Activated CD4-positive, alpha-beta T cell treated with anti-CD3 and anti-CD28 coated beads, Interleukin-2, amount 10 ng/mL, durations not matched to agents 24 days and 14 days (primary cell): ENCODE results near the gene CHD9NB. TPM values are rescaled to one million over a fixed set of nuclear protein-coding genes. Genes with fewer than 3 reads are reported as not detected.

Experiments
- DNase-seq: peaks from one replicate; pipeline ENCODE4 v3.0.0; 2022
- H3K27ac Mint-ChIP-seq: one replicate; pipeline ENCODE4 v1.8.0; 2022; ENCODE audit warnings: mild to moderate bottlenecking, mixed read lengths
- H3K27me3 Mint-ChIP-seq: one replicate; pipeline ENCODE4 v1.8.0; 2022; ENCODE audit warnings: mixed read lengths
- H3K36me3 Mint-ChIP-seq: one replicate; pipeline ENCODE4 v1.8.0; 2022; ENCODE audit warnings: low read depth, mild to moderate bottlenecking, mixed read lengths
- H3K4me1 Mint-ChIP-seq: one replicate; pipeline ENCODE4 v1.8.0; 2021; ENCODE audit warnings: mixed read lengths
- H3K4me3 Mint-ChIP-seq: one replicate; pipeline ENCODE4 v1.8.0; 2022; ENCODE audit warnings: mild to moderate bottlenecking, moderate library complexity, mixed read lengths
- H3K9me3 Mint-ChIP-seq: one replicate; pipeline ENCODE4 v1.8.0; 2021; ENCODE audit warnings: mixed read lengths
- intact Hi-C: fragments of 100-400 bp; cut with micrococcal nuclease; formaldehyde crosslinking; loops from one replicate; pipeline ENCODE4 v1.15.1; 2023
- total RNA-seq: library from RNA; stranded (reverse); gene quantifications from 2 replicates; pipeline ENCODE4 v1.2.3, GENCODE V29; 2022

Gene CHD9NB
- total RNA-seq, 1 donor from 2014 or later, result 0.16 TPM

DNA sequence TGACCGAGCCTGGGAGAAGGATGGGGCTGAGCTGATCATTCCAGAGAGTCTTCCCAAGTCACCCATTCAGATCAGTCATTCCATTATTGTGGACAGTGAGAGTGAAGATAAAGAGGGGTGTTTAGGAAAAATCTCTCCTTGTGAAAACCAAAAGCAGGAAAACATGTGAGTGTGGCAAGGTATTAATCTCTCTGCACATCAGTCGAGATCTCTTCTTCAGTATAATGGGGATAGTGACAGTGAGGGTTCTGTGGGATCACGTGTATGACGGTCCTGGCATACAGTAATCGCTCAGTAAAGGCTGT, 37.5 kb upstream of the CHD9NB start:
- Mint-ChIP-seq H3K4me3 (no peak overlapping the region), H3K27ac (no peak overlapping the region), H3K36me3 (peaks cover 2% of the 10 kb centered on the region), H3K4me1 (peaks cover 34% of the 10 kb centered on the region), H3K27me3 (no peaks in the 10 kb centered on the region), H3K9me3 (no peaks in the 10 kb centered on the region)
- intact Hi-C loops, result no loop called here
- no peak for DNase-seq

DNA sequence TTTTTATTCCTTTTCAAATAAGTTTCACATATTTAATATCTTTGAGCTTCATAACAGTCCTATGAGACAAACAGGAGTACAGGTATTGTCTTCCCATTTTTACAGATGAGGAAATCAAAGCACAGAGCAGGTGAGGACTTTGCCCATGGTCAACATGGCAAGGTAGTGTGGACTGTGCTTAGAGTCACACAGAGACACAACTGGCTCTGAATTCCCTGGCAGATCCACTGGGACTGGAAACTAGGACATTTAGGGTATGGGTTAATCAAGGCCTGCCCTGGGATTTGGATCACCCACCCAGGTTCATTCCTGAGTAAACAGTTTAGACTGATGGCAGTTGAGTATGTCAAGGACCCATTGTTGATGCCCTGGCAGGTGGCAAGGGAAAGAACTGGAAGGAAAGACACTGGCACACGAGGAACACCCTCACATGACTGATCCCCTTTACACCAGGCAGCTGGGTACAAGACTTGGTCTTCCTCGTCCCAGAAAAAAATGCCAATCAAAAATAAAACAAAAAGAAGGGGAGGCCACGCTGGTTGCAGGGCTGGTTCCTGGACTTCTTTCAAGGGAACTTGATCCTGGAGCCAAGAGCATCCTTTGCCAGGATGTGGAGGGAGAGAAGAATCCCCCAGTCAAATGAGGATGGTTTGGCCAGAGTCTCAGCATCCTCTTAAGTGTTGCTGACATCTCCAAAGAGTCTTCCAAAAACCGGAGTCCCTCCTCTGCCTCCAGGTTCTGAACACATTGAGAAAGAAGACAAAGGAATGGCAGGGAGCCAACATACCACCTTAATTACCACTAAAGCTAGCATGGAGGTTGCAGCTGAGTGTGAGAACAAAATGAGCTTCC, 37.0 kb upstream of the CHD9NB start:
- Mint-ChIP-seq H3K27me3 (no peaks in the 10 kb centered on the region), H3K36me3 (peaks cover 2% of the 10 kb centered on the region), H3K4me1 (peaks cover 31% of the 10 kb centered on the region), H3K4me3 (no peak overlapping the region), H3K9me3 (no peaks in the 10 kb centered on the region), H3K27ac (no peak overlapping the region)
- DNase-seq, result no peak
- intact Hi-C loops, result no loop called here

GRCh38 chr16:53087101-53087500, 34.4 kb upstream of the CHD9NB start:
- H3K36me3 Mint-ChIP-seq, result peaks cover 2% of the 10 kb centered on the region

GRCh38 chr16:53085931-53086421, 33.3 kb upstream of the CHD9NB start:
- intact Hi-C loops, result no loop called here
- Mint-ChIP-seq H3K9me3 (no peaks in the 10 kb centered on the region), H3K4me3 (no peak overlapping the region), H3K27ac (no peak overlapping the region), H3K36me3 (peaks cover 2% of the 10 kb centered on the region), H3K27me3 (no peaks in the 10 kb centered on the region), H3K4me1 (peaks cover 16% of the 10 kb centered on the region)
- no peak for DNase-seq

More at GRCh38 chr16:53087101-53087500, 34.4 kb upstream of the CHD9NB start:
- intact Hi-C loops, result no loop called here
- Mint-ChIP-seq H3K27ac (no peak overlapping the region), H3K27me3 (no peaks in the 10 kb centered on the region), H3K4me1 (peaks cover 24% of the 10 kb centered on the region), H3K9me3 (no peaks in the 10 kb centered on the region), H3K4me3 (no peak overlapping the region)
- no peak for DNase-seq

DNA sequence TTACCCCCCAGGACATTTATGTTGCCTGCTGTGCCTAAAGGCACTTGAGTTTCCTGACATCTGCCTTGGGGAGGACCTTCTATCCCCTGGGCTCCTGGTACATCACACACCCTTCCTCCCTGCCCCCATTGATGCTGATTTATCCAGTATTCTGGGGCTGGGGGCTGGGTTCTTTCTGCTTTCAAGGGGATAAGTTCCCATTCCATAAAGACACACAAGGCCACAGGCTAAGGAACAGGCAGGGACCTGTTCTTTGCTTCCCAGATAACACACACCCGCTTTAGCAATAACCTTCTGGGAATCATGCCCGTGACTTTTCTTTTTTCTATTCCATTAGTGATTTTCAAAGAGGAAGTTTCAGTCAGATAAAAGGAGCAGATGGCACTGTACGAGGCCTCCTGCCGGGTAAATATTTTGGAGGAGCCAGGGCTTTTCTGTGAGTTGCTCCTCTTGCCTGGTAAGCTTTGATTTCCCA, 32.7 kb upstream of the CHD9NB start:
- Mint-ChIP-seq H3K4me1 (peaks cover 14% of the 10 kb centered on the region), H3K4me3 (no peak overlapping the region), H3K27me3 (no peaks in the 10 kb centered on the region), H3K36me3 (peaks cover 2% of the 10 kb centered on the region), H3K27ac (no peak overlapping the region), H3K9me3 (no peaks in the 10 kb centered on the region)
- DNase-seq, result no peak
- intact Hi-C loops, result no loop called here

DNA sequence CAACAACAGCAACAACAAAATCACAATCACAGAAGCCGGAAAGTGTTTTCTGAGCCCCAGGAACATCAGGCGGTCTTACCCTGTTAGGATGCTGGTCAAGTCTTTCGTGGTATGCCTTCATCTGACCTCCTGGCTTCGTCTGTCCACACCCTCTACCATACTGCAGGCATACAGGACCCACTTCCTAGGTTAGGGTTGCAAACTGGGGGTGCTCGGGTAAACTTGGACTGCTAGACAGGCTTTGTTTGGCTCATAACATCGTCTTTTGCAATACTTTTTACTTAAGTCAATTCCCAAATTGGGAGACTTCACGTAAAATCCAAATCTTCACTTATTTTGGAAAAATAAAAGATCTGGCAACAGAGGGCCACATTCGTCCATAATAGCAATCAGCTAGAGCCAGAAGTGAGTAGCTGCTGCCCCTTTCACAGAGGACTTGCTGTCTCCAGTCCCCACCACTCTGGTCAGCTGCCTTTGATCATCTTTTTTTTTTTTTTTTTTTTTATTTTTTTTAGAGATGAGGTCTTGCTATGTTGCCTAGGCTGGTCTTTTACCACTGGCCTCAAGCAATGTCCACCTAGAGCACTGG, 32.1 kb upstream of the CHD9NB start:
- no peak for DNase-seq
- intact Hi-C loops, result no loop called here
- H3K9me3 Mint-ChIP-seq, result no peaks in the 10 kb centered on the region

DNA sequence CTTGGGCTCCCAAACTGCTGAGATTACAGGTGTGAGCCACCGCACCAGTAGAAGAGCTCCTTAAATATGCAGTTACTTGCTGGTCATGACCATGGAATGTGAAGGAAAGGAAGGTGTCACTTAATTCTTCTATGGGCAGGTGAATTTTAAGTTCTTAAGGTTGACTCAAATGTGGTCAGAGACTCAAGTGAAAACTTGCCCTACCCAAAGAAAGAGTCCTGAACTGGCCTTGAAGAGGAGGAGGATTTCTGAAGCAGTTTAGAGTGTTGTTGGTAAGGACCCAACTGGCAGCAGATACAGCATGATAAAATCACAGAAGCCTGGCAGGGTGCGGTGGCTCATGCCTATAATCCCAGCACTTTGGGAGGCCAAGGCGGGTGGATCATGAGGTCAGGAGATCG, 31.4 kb upstream of the CHD9NB start:
- DNase-seq, result no peak
- H3K27ac Mint-ChIP-seq, result no peak overlapping the region
- H3K4me1 Mint-ChIP-seq, result peaks cover 11% of the 10 kb centered on the region
- no peak overlapping the region for H3K4me3 Mint-ChIP-seq
- intact Hi-C loops, result no loop called here
- H3K27me3 Mint-ChIP-seq, result no peaks in the 10 kb centered on the region
- no peaks in the 10 kb centered on the region for H3K36me3 Mint-ChIP-seq
- no peaks in the 10 kb centered on the region for H3K9me3 Mint-ChIP-seq

More for the DNA sequence above, 32.1 kb upstream of the CHD9NB start:
- Mint-ChIP-seq H3K36me3 (no peaks in the 10 kb centered on the region), H3K4me3 (no peak overlapping the region), H3K27me3 (no peaks in the 10 kb centered on the region), H3K4me1 (peaks cover 11% of the 10 kb centered on the region), H3K27ac (no peak overlapping the region)

- no peaks in the 10 kb centered on the region for H3K36me3 Mint-ChIP-seq
- H3K27me3 Mint-ChIP-seq, result no peaks in the 10 kb centered on the region
- H3K4me1 Mint-ChIP-seq, result peaks cover 11% of the 10 kb centered on the region
- no peak for DNase-seq
- H3K27ac Mint-ChIP-seq, result no peak overlapping the region
- H3K4me3 Mint-ChIP-seq, result no peak overlapping the region
- no peaks in the 10 kb centered on the region for H3K9me3 Mint-ChIP-seq
- intact Hi-C loops, result no loop called here
These were observed 30.4 kb upstream of the CHD9NB start for GRCh38 chr16:53083119-53083518.

DNA sequence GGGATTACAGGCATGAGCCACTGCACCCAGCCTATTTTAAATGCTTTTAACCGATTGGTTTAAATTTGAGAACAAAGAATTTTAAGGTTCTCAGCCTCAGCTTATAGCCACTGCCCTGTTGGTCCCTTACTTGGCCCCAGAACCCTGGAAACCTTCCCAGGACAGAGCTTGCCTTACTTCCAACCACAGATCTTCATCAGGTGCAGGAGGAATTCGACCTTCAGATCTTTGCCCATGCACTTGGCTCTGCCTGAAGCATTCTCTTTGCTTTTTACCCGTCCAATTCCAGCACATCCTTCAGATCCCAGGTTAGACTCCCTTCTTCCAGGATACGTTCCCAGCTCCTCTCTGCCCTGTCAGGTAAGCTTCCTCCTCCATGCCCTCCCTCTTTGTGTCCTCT, 29.8 kb upstream of the CHD9NB start:
- no peaks in the 10 kb centered on the region for H3K36me3 Mint-ChIP-seq
- no peak overlapping the region for H3K4me3 Mint-ChIP-seq
- intact Hi-C loops, result no loop called here
- H3K27ac Mint-ChIP-seq, result no peak overlapping the region
- no peak for DNase-seq
- H3K4me1 Mint-ChIP-seq, result peaks cover 11% of the 10 kb centered on the region
- H3K9me3 Mint-ChIP-seq, result no peaks in the 10 kb centered on the region
- no peaks in the 10 kb centered on the region for H3K27me3 Mint-ChIP-seq

DNA sequence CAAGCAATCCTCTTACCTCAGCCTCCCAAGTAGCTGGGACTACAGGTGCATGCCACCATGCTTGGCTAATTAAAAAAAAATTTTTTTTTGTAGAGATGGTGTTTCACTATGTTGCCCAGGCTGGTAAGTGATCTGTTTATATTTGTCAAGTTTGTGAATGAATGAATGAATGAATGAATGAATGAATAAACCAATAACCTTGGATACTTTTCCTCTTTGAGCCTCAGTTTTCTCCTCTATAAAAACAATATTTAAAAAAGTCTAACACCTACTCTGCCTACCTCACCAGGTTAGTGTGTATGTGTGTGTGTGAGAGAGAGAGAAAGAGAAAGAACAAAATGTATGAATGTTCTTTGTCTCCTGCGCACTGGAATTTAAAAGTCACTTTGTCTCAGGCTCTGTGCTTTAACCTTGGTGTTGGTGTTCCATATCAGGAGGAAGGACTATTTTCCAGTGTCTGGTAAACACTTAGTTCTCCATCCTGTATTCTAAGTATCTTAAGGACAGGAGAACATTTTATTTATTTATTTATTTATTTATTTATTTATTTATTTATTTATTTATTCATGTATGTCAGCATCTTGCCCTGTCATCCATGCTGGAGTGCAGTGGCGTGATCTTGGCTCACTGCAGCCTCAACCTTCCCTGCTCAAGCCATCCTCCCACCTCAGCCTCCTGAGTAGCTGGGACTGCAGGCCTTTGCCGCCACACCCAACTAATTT, 29.1 kb upstream of the CHD9NB start:
- Mint-ChIP-seq H3K4me3 (no peak overlapping the region), H3K36me3 (no peaks in the 10 kb centered on the region), H3K27me3 (no peaks in the 10 kb centered on the region), H3K27ac (no peak overlapping the region), H3K9me3 (no peaks in the 10 kb centered on the region), H3K4me1 (peaks cover 11% of the 10 kb centered on the region)
- intact Hi-C loops, result no loop called here
- no peak for DNase-seq

GRCh38 chr16:53081032-53081424, 28.3 kb upstream of the CHD9NB start:
- Mint-ChIP-seq H3K36me3 (no peaks in the 10 kb centered on the region), H3K4me1 (peaks cover 11% of the 10 kb centered on the region), H3K27ac (no peak overlapping the region), H3K9me3 (no peaks in the 10 kb centered on the region), H3K4me3 (no peak overlapping the region), H3K27me3 (no peaks in the 10 kb centered on the region)
- DNase-seq, result no peak
- intact Hi-C loops, result no loop called here

- Mint-ChIP-seq H3K27me3 (no peaks in the 10 kb centered on the region), H3K27ac (no peak overlapping the region), H3K36me3 (no peaks in the 10 kb centered on the region), H3K9me3 (no peaks in the 10 kb centered on the region), H3K4me1 (peaks cover 9% of the 10 kb centered on the region), H3K4me3 (no peak overlapping the region)
- intact Hi-C loops, result no loop called here
- DNase-seq, result no peak
These were observed 27.8 kb upstream of the CHD9NB start for GRCh38 chr16:53080345-53081031.

DNA sequence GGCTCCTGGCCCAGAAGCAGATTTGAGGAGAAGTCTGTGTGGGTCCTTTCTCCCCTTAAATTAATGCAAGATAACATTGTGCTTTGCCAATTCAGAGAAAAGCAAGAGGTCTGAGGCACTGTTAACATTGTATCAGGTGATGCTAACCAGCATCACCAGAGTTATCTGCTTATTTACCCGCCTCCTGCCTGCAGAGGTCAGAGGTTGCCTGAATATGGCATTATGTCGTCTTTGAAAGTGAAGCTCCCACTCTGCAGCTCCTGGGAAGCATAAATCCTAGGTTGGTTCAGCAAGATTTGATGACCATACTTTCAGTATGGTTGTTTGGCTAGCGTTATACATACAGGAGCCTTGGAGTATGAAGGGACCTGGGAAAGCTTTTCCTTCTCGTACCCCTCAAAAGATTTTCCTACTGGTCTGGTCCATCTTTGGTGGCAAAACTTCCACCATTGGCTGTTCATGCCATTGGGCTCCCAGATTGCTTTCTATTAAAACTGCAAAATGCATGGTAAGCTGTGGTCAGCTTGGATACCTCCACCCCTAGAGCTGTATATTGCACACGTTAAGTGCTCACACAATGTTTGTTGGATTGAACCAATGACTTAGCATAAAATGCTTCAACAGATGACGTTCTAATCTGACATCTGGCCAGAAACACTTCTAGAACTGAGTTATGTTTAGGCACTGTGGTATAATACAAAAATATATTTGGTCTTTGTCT, 26.2 kb upstream of the CHD9NB start:
- DNase-seq, result no peak
- intact Hi-C loops, result no loop called here
- no peak overlapping the region for H3K4me3 Mint-ChIP-seq
- H3K27me3 Mint-ChIP-seq, result no peaks in the 10 kb centered on the region
- H3K9me3 Mint-ChIP-seq, result no peaks in the 10 kb centered on the region
- no peak overlapping the region for H3K27ac Mint-ChIP-seq
- H3K4me1 Mint-ChIP-seq, result peaks cover 9% of the 10 kb centered on the region
- no peaks in the 10 kb centered on the region for H3K36me3 Mint-ChIP-seq
